Suppressor macrophage (primary cell): ENCODE measurements around the gene AMOTL2.
A peak's percentile ranks its signal among the peaks of the same experiment; 100 is the strongest.

Source experiments
- DNase-seq, 4 experiments: peaks; one replicate each; pipeline ENCODE4 v3.0.0-alpha.2; 2020 to 2022

AMOTL2 gene

DNA sequence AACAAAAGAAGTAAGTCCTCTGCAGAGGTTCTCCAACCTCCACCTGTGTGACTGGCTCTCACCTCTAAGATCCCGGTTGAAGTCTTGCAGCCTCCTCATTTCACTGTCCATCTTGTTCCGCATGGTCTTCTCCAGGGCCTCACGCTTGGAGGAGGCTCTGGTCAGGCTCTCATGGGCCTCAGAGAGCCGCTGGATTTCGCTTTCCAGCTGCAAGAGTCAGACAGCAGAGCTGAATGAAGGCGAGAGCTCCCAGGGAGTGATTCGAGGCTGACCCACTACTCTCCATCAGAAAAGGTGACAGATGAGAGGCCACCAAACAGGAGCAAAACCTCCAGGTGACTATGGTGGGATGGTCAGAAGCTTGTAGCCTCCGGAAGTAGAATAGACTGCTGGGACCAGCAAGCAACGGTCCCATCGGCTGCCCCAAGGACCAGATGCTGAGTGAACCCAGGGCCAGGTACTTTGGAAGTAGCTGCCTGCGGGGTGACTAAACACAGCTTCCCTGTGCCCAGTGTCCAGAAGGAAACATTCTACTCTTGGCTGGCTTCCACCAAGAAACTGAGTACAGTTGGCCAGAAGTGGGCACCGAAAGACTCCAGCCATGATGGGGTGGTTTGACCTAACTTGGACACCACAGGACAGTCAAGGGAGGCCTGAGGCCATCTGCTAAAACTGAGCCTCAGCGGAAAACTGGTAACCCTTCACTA lies 7.9 kb downstream of the AMOTL2 start:
- DNase-seq: no peak

DNA sequence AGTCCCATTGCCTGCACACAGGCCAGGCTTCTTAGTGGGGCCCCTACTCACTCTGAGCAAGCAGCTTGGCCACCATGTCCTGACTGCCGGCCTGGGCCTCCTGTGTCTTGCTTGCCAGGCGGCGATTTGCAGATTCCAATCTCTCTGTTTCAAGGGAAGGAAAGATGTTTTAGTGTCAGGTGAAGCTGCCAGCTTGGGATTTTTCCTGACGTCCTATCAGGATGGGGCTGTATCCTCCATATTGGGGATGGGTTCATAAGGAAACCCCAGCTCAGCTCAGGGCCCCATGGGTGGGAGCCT lies 8.5 kb downstream of the AMOTL2 start:
- no peak for DNase-seq

DNA sequence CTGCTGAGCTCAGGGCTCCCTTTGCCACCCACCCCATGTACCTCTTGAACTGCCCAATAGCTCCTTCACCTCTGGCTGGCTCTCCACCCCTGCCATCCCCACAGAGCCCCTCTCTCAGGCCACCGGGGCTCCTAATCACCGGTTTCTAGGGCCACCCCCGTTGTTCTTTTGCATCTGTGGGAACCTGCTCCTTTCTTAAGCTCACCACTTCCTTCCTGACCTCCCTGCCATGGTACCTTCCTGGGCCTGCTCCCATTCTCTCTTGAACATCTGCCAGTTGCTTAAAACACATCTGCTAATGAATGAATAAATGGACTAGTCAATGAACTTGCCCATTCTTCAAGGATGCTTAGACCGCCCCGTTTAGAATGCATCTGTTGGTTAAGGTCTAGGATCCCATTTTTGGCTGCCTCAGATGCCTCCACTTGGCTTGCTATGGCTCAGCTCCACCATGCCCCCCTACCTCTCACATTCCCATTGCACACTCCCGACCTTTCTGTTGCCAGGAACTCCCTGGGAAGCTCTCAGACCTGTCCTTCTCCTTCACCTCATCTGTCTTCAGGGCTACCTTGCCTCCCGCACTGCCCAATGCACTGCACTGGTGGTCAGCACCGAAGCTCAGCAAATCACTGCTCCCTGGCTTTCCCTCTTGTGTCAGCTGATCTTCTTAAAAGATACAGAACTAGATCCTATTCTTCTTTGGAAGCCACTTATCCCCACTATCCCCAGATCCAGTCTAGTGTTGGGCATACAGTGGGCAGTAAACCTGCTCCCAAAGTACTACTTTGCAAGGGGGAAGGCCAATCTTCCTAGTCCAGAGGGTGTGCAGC lies 9.1 kb downstream of the AMOTL2 start:
- DNase-seq: no peak

DNA sequence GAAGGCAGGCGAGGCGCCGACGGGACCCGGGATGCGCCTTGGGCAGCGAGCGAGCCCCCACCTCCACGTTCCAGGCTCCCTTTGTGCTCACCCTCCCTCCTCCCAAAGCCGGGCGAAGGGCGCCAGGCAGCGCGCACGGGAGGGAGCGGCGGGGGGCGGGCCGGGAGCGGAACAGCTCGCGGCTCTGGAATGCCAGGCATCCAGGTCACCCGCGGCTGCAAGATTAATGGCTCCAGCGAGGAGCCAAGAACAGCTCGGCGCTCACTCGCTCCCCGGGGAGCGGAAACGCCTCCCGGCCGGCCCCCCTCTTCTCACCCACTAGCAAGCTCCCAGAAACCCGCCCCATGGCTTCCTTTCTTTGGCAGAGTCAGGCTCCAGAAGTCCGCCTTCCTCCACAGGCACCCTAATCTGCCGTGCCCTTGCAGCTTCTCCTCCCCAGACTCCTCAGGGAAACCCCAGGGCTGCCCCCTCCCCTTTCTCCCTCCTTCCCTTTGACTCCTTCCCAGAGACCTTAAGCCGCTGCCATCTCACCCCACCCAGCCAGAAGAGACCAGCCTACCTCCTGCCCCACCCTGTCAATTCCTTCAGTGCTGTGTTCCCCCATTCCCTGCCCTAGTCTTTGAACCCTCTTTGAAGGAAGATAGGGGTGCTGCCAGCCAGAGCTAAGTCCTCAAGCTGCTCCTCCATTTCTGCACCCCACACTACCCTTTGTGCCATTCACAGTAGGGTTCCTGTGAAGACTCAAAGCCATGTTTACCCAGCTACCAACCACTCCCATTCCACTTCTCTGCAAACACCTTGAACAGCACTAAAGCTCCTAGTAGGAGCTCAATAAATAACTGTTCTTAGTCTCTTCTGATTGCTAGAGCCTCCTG lies 9.9 kb downstream of the AMOTL2 start:
- DNase-seq: peak; percentile 11 to 55 (median 26)

DNA sequence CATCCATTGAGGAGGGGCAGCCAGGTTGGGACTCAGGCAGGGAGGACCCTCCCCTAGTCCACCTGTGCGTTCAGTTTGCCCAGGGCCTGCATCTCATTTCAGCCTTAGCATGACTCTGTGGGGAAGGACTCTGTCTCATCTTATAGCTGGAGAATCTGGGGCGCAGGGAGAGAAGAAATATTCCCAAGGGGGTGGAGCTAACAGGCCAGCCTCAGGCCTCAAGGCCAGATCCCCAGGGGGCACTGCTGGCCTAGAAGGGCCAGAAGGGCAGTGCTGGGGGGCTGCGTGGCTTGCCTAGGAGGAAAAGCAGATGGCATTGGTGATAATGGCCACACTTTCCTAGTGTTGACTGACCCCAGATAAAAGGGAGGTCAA lies 10.9 kb downstream of the AMOTL2 start:
- DNase-seq: no peak

DNA sequence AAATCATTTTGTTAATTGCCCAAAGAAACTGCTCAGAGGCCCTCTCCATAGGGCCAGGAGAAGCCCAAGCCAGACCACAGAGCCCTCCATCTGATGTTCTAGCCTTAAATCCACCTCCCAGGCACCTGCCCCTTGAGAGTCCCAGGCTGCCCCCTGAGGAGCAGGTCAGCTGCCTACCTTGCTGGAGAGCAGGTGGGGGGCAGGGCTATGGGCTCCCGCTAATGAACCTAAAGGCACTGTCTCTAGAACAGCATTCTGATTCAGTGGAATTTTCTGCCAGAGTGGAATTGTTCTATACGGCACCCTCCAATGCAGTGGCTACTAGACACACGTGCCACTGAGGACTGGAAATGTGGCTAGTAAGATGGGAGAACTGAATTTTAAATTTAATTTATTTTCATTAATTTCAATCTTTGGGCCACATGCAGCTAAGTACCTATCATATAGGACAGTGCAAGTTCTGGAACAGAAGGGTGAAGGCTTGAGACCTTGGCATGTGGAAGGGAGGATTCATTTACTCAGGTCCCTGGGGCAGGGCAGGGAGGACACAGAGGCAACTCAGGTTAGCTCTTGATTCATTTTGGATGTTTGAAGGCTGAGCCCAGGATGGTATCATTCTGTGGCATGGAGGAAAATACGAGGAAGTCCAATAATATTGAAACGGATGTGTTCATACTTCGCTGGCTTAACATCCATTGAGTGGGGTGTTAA lies 11.4 kb downstream of the AMOTL2 start:
- DNase-seq: no peak

DNA sequence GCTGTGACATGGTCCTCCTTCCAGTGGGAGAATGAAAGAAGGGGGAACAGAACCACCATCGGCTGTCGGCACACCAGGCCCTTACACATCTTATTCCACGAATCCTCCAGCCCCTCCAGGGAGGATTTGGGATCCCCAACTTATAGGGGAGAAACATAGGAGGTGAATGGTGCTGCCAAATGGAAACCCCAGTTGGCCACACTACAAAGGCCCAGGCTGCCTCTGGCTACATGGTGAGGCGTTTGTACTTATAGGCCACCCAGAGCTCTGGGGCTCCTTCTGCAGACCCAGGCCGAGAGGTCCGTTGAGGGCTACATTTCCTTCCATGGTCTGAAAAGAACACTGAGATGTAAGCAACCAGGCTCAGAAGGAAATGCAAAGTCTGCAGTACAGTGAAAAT lies 12.0 kb downstream of the AMOTL2 start:
- no peak for DNase-seq

DNA sequence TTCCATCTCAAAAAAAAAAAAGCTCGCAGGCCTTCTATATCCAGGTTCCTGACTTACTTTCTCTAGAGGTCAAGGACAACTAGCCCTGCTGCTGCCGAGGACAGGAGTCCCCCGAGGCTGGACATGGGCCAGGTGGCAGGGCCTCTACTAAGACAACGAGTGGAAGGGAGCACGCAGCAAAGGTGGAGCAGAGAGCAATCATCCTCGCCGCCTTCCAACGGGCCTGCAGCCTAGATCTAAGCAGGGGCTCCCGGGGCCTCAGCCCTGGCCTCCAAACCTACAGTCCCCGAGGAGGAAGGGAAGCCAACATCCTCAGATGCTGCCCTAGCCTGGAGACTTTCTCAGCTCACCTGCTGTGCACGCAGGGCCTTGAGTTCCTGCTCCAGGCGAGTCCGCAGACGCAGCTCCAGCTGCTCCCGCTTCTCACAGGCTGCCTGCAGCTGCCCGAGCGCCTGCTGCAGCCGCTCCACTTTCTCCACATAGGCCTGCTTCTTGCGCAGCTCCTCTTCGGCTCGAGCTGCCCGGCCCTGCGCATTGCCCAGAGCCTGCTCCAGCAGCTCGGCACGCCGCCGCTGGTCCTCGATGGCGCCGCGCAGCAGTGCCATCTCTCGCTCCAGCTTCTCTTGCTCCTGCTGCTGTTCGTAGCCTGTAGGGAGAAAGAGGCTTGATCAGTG lies 12.9 kb downstream of the AMOTL2 start:
- no peak for DNase-seq

DNA sequence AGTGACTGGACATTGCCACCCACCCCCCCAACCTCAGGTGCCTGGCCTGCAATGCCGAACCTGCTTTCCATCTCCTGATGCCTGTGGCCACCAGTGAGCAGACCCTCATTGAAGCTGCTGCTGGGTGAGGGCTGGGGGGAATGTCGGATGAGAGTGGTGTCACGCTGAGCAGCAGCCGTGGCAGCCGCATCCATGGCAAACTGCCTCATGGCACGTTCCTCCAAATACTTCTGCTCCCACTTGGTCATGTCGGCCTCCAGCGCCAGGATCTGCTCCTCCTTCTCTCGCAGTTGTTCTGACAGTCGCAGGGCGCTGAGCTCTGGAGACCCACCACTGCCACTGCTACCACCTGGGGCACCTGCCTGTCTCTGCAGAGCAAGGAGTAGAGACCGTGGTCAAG lies 14.2 kb downstream of the AMOTL2 start:
- DNase-seq: no peak

DNA sequence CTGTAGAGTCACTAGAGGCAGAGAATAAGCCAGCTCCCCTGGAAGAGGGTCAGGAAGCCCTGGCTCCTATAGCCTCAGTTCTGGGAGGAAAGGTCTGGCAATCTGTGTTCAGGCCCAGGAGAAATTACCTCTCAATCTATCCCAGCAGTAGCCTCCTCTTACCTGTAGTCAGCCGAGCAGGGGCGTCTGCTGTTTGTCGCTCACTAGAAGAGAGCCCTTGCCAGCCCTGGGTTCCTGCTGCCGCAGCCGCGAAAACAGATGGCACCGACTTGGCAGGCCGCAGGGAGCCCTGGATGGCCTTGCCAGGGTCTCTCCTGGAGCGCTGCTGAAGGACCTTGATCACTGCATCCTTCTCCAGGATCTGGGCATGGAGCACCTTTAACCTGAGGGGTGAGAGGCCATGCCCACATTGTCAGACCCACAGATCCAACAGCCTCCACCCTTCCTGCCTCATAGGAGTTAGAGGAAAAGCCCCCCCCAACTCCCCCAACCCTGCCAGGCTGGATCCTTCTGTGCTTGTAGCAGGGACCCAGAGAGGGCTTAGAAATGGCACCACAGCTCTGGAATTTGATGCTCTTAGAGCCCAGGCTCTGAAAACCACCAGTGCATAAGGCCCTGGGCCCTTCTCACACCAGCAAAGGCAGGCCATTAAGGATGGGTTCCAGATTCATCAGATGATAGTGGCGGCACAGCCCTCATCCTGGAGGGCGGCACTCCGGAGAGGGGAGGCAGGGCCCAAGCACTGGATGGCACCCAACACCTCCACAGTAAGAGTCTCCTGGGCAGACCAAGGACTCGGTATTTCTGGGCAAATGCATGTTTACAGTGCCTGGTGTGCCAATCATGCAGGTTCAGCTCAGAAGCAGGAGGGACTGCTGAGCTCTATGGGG lies 14.9 kb downstream of the AMOTL2 start:
- DNase-seq: no peak

DNA sequence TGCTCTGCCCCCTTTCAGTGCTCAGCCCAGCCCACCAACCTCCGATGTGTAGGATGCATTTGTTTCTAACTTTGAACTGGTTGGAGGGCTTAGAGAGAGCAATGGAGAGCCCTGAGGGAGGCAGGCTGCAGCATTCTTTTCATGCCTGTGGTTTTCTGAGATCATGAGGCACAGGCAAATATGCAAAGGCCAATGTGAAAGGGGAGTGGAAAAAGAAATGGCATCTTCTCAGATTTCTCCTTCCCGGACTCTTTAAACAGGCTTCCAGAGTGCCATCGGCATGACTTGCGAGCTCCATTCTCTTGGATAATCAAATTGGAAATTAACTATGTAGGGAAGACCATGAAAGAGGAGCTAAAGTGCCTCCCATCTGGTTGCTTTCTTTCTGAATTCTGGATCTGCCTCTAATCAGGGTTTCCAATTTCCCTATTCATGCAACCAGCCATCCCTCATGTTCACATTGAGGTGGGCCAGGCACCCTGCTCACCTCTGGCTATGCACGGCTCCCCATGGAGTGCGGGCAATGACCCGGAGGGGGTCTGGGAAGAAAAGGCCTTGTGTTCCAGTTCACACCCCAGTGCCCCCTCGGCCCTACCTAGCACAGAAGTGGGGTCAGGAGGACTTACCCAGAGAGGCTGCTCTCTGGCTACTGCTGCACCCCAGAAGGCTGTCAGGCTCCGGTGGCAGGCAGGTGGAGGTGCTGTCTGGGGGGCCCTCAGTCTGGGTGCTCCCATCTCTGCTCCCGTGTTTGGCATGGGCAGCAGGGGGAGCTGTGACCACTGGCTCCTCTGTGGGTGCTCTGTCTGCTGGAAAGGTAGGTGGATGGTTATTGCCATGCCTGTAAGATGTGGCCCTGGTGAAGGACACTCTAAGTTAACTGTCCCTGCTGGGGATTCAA lies 16.1 kb downstream of the AMOTL2 start:
- DNase-seq: peak in 2 of 4 experiments; percentile 27 to 43

DNA sequence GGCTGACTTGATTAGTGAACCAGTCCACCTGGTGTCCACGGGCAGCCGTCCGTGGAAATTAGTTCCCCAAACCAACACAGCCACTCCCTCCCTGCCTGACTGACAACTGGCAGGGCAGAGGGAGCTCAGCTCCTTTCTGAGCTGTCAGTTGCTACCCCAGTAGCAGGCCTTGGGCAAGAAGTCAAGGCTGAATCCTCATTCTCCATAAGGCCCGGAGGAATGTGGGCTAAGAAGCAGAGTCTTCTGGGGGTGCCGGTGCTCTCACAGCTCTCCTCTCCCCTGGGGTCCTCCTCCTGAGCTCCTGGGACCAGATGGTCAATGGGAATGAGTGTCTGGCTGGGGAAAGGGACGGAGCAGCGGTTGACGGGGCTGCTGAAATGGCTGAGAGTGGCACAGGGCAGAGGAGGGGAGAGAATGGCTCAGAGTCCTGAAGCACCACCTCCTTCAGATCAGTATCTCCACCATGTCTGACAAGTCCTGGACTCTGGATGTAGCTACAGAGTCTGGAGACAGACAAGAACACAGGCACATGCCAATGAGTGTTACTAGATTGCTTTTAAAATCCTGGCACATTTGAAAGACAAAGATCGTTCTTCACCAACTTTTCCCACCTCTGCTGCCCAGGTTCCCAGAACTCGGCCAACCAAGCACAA lies 16.9 kb downstream of the AMOTL2 start:
- DNase-seq: no peak

DNA sequence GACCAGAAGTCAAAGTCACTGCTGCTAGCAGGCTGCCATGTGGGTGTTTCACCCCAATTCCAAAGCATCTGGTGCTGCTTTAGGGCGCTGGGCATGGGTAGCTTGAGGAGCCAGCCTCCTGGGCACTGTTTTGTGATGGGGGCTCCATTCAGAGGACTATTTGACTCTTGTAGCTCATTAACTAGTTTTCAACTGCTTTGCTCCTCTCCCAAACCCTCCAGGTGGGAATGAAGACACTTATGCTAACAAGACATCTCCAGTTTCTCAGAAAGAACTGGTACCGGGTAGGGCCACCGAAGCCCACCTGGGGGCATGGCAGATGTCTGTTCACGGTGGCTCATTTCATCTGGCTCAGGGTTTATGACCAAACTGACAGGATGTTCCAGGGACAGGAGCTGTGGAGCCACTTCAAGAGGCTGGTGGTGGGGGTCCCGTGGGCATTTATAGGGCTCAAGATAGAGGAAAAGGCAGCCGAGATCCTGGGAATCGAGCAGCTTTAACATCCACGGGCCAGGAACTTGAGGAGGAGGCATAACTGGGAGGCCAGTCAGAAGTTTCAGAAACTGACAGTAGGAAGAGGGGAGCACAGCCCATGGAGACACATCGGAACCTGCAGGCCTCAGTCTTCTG lies 17.7 kb downstream of the AMOTL2 start:
- DNase-seq: no peak

DNA sequence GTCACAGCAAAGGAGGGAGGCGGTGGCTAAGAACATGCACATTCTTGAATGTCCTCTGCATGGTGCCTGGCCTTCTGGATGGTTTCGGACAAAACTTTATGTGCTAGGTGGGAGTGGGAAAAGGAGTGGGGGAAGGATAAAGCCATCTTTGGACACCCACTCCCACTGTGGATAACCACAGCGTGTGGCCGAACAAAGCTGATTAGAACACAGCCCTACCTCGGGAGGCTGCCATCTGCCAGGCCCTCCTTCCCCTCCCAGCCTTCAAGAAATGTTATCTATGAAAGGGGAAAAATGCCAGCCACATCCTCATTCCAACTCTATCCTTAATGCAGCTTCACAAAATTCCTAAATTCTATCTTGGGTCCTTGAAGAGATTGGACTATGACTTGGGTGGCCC lies 18.8 kb downstream of the AMOTL2 start:
- DNase-seq: no peak

DNA sequence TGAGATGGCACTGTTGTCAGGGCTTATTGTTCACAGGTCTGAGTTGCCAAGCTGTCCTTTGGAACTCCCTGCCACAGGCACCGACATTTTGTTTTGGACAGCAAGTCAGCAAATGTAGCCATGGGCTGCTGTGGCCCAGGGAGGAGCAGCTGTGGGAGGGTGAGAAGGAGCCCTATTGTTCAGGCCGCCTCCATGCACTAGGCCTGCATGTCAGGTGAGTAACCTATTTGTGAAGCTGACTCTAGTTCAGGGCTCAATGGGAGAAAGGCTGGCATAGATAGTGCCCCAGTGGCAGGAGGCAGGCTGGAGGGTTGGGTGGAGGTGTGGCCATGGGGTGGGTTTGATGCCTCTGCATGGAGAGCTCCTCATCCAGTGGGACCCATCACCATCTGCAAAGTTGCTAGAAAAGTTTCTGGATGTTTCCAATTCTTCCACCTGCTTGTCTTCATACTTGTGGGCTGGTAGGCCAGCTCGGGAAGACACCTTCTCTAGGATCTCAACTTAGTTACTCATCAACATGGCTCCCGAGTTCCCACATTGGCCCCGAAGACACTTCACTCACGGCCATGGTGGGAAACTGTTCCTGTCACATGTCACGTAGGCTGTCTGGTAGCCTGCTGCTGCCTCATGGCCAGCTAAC lies 19.5 kb downstream of the AMOTL2 start:
- no peak for DNase-seq

DNA sequence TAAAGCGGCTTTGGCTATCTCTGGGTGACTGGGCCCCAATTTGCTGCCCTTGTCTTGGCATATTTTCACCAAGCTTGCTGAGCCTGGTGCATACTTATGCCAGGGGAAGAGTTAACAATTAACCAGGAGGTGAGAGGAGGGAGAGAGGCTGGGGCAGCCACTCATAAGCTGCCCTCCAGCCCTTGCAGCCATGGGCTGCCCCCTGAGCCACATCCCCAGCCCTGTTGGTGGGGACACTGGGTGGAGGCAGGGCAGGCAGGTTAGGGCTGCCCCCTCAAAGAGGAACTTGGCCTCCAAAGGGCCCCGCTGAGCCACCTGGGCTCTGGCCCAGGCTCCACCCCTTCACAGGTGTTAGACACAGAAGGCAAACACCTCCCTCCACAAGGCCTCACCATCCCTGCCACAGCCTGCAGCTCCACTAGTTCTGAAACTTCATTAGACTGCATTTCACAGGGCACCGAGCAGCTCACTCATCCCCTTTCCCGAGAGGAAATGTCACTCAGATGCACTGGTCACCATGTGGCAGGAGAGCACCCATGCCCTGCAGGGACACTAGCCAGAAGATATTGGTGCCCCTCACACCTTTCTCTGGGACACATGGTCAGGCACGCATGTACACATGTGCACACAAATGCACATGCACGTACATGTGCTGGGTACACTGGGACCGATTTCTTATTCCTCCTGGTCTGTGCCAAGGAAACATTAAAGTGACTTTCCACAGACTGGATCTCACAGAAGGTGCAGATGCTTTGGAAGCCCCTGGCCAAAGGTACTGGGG lies 20.2 kb downstream of the AMOTL2 start:
- no peak for DNase-seq

DNA sequence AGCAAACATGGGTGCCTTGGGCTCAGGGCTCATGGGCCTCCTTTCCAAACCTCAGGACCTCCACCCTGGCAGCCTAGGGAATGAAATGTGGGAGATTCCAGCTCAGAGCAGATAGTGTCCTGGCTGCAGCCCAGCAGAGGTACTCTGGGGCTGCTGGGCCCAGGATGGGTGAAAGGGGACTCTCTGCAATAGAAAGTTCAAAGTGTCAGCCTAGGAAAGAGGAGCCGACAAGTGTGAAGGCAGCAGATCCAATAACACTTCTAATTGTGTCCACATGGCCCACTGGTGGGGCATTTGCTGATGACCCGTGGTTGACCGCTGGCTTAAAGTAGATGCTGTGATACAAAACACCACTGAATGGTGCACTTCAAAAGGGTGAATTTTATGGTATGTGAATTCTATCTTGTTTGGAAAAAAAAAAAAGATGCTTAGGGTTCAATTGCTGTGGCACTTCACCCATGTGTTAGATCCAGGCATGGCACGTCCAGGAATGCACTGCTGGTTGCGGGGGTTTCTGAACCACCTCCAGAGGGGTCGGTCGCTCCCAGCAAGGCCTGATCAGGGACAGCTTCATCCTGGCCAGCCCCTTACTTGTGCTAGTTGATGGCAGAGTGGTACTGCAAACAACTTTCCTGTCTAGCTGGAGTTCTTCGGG lies 20.9 kb downstream of the AMOTL2 start:
- DNase-seq: no peak
